Panc1 (cell line): ENCODE measurements around the gene UST.

Experiments used
- POLR2AphosphoS5 ChIP-seq: IDR thresholded peaks from 2 replicates; pipeline ENCODE4 v1.6.1; 2012; ENCODE audit warnings: mild to moderate bottlenecking, low read depth, low read length, moderate library complexity
- TCF7L2 ChIP-seq: IDR thresholded peaks from 2 replicates; pipeline ENCODE4 v1.6.1; 2011; ENCODE audit warnings: mild to moderate bottlenecking, low read depth, low read length, inconsistent platforms
- TF ChIP-seq, protein P1 (sequence below): fragments of 450-650 bp; IDR thresholded peaks from 2 replicates; pipeline ENCODE4 v1.5.1; 2017; ENCODE audit warnings: mild to moderate bottlenecking
- TF ChIP-seq, protein P2 (sequence below), 2 experiments: IDR thresholded peaks; 2 replicates each; pipeline ENCODE4 v1.6.1; 2011 to 2012; ENCODE audit warnings: low read depth in 2 of 2, control low read depth in 1 of 2, low read length in 1 of 2, mild to moderate bottlenecking in 1 of 2, moderate library complexity in 1 of 2; ENCODE audit not compliant: insufficient read depth in 1 of 2

DNA sequence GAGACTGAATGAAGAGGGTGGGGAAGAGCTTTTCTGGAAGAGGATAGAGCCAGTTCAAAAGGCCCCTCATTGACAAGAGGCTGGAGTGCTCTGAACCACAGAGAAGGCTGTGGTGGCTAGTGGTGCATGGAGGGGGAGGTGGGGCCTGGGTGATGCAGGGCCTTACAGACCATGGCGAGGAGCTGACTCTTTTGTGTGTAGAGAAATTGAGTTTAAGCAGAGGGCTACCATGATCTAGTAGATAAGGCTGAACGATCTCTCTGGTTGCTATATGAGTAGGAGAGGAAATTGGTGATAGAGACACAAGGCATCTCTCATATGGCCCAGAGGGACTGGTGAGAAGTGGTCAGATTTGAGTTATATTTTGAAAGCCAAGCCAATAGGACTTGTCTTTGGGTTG is 137.6 kb downstream of the UST start:
- TF ChIP-seq, protein P1, sequence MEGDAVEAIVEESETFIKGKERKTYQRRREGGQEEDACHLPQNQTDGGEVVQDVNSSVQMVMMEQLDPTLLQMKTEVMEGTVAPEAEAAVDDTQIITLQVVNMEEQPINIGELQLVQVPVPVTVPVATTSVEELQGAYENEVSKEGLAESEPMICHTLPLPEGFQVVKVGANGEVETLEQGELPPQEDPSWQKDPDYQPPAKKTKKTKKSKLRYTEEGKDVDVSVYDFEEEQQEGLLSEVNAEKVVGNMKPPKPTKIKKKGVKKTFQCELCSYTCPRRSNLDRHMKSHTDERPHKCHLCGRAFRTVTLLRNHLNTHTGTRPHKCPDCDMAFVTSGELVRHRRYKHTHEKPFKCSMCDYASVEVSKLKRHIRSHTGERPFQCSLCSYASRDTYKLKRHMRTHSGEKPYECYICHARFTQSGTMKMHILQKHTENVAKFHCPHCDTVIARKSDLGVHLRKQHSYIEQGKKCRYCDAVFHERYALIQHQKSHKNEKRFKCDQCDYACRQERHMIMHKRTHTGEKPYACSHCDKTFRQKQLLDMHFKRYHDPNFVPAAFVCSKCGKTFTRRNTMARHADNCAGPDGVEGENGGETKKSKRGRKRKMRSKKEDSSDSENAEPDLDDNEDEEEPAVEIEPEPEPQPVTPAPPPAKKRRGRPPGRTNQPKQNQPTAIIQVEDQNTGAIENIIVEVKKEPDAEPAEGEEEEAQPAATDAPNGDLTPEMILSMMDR, result no peak
- no peak for TF ChIP-seq TCF7L2
- TF ChIP-seq, protein P2, sequence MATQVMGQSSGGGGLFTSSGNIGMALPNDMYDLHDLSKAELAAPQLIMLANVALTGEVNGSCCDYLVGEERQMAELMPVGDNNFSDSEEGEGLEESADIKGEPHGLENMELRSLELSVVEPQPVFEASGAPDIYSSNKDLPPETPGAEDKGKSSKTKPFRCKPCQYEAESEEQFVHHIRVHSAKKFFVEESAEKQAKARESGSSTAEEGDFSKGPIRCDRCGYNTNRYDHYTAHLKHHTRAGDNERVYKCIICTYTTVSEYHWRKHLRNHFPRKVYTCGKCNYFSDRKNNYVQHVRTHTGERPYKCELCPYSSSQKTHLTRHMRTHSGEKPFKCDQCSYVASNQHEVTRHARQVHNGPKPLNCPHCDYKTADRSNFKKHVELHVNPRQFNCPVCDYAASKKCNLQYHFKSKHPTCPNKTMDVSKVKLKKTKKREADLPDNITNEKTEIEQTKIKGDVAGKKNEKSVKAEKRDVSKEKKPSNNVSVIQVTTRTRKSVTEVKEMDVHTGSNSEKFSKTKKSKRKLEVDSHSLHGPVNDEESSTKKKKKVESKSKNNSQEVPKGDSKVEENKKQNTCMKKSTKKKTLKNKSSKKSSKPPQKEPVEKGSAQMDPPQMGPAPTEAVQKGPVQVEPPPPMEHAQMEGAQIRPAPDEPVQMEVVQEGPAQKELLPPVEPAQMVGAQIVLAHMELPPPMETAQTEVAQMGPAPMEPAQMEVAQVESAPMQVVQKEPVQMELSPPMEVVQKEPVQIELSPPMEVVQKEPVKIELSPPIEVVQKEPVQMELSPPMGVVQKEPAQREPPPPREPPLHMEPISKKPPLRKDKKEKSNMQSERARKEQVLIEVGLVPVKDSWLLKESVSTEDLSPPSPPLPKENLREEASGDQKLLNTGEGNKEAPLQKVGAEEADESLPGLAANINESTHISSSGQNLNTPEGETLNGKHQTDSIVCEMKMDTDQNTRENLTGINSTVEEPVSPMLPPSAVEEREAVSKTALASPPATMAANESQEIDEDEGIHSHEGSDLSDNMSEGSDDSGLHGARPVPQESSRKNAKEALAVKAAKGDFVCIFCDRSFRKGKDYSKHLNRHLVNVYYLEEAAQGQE (IDR thresholded peaks at IDR 0.05; ENCODE audit: insufficient read depth in 1 of 2, low read depth in 2 of 2, low read length in 1 of 2), result no peak
- TF ChIP-seq POLR2AphosphoS5, result no peak
